Measurements from ENCODE around the gene KCNG1. TPM values are rescaled to one million over a fixed set of nuclear protein-coding genes. Genes with fewer than 3 reads are reported as not detected.
A peak's percentile ranks its signal among the peaks of the same experiment; 100 is the strongest.

KCNG1 gene
- polyA plus RNA-seq, 4 donors: 1.3 to 29.1 (median 1.6) TPM

DNA sequence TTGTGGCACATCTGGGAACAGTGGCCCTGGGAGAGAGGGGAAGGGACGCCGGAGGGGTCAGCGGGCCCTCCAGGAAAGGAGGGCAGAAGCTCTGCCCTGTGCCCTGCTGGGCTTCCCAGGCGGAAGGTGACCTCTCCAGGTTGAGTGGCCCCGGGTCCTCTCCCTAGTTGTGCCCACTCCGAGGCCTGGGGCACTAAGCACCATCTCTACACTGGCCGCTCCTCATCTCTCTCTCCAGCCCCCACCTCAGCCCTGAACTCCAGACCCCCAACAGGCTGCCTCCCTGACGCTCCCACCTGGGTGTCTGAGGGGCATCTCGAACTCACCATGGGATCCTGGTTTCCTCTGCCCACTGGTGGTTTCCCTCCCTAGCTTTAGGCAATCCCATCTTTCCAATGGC, 18.1 kb downstream of the KCNG1 start:
- DNase-seq (no peak), FAIRE-seq (no peak)
- no peak overlapping the region for H3K4me3 ChIP-seq (ENCODE audit: low read depth in 1 of 3, low read length in 3 of 3)
- H3K36me3 ChIP-seq (ENCODE audit: control insufficient read depth in 3 of 3, insufficient read depth in 2 of 3, low read depth in 1 of 3, low read length in 3 of 3): peaks cover 0 to 40% (median 0%) of the 10 kb centered on the region in 3 donors
- H3K4me1 ChIP-seq (ENCODE audit: control insufficient read depth in 3 of 3, insufficient read depth in 2 of 3, low read depth in 1 of 3, low read length in 2 of 3): peaks cover 0 to 14% (median 0%) of the 10 kb centered on the region in 3 donors
- peaks cover 0 to 5% (median 2%) of the 10 kb centered on the region in 3 donors for H3K27me3 ChIP-seq (ENCODE audit: control insufficient read depth in 3 of 3, insufficient read depth in 3 of 3, low read length in 3 of 3)
- no peak overlapping the region for H3K27ac ChIP-seq (ENCODE audit: low read depth in 1 of 3, low read length in 2 of 3)
- H3K9me3 ChIP-seq (ENCODE audit: control insufficient read depth in 2 of 2, insufficient read depth in 1 of 2, low read depth in 1 of 2, low read length in 1 of 2): no peaks in the 10 kb centered on the region
- 83 to 96% (median 89%) methylated on average over 6 to 9 of the region's 9 CpGs for WGBS, 3 donors

DNA sequence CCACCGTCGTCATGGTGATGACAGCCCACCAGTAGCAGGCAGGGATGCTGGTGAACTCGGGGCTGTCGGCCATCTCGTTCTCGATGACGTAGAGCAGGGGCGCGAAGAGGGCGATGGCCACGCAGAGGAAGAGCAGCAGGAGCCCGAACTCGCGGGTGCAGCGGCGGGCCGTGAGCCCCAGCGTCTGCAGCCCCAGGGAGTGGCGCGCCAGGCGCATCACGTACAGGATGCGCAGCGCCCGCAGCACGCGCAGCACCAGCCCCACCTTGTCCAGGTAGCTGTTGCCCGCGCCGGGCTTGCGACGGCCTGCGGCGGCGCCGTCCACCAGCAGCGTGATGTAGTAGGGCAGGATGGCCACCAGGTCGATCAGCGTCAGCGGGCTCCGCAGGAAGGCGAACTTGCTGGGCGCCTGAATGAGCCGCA, 18.6 kb downstream of the KCNG1 start:
- Histone ChIP-seq H3K36me3 (ENCODE audit: control insufficient read depth in 3 of 3, insufficient read depth in 2 of 3, low read depth in 1 of 3, low read length in 3 of 3) (peaks cover 0 to 37% (median 0%) of the 10 kb centered on the region in 3 donors), H3K4me3 (ENCODE audit: low read depth in 1 of 3, low read length in 3 of 3) (no peak overlapping the region), H3K27me3 (ENCODE audit: control insufficient read depth in 3 of 3, insufficient read depth in 3 of 3, low read length in 3 of 3) (peaks cover 0 to 5% (median 2%) of the 10 kb centered on the region in 3 donors), H3K27ac (ENCODE audit: low read depth in 1 of 3, low read length in 2 of 3) (no peak overlapping the region), H3K4me1 (ENCODE audit: control insufficient read depth in 3 of 3, insufficient read depth in 2 of 3, low read depth in 1 of 3, low read length in 2 of 3) (peaks cover 0 to 14% (median 0%) of the 10 kb centered on the region in 3 donors), H3K9me3 (ENCODE audit: control insufficient read depth in 2 of 2, insufficient read depth in 1 of 2, low read depth in 1 of 2, low read length in 1 of 2) (no peaks in the 10 kb centered on the region)
- WGBS, 3 donors: 94 to 95% (median 94%) methylated on average over 37 to 44 of the region's 44 CpGs
- no peak for FAIRE-seq
- DNase-seq: no peak

DNA sequence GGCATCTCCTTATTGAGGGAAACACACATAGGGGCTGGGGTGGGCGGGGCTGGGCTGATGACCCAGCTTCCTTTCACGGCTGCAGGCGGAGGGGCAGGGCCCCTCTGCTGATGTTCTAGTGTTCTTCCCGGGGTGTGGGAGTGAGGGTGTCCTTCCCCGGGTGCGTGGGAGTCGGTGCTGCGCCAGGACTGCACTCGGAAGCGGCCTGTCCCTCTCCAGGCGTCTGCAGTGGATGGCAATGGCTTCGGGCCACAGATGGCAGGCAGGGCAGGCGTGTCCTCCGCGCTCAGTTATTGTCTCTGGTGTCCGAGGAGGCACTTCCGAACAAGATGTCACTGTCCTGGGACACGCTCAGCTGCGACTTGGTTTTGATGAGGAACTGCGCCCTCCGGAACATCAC, 19.2 kb downstream of the KCNG1 start:
- WGBS, 3 donors: 78 to 81% (median 79%) methylated on average over 21 of the region's 21 CpGs
- H3K9me3 ChIP-seq (ENCODE audit: control insufficient read depth in 2 of 2, insufficient read depth in 1 of 2, low read depth in 1 of 2, low read length in 1 of 2): no peaks in the 10 kb centered on the region
- peaks cover 0 to 35% (median 0%) of the 10 kb centered on the region in 3 donors for H3K36me3 ChIP-seq (ENCODE audit: control insufficient read depth in 3 of 3, insufficient read depth in 2 of 3, low read depth in 1 of 3, low read length in 3 of 3)
- peaks cover 0 to 8% (median 0%) of the 10 kb centered on the region in 3 donors for H3K4me1 ChIP-seq (ENCODE audit: control insufficient read depth in 3 of 3, insufficient read depth in 2 of 3, low read depth in 1 of 3, low read length in 2 of 3)
- FAIRE-seq (no peak), DNase-seq (no peak)
- no peak overlapping the region for H3K27ac ChIP-seq (ENCODE audit: low read depth in 1 of 3, low read length in 2 of 3)
- peaks cover 0 to 5% (median 2%) of the 10 kb centered on the region in 3 donors for H3K27me3 ChIP-seq (ENCODE audit: control insufficient read depth in 3 of 3, insufficient read depth in 3 of 3, low read length in 3 of 3)
- H3K4me3 ChIP-seq (ENCODE audit: low read depth in 1 of 3, low read length in 3 of 3): no peak overlapping the region

DNA sequence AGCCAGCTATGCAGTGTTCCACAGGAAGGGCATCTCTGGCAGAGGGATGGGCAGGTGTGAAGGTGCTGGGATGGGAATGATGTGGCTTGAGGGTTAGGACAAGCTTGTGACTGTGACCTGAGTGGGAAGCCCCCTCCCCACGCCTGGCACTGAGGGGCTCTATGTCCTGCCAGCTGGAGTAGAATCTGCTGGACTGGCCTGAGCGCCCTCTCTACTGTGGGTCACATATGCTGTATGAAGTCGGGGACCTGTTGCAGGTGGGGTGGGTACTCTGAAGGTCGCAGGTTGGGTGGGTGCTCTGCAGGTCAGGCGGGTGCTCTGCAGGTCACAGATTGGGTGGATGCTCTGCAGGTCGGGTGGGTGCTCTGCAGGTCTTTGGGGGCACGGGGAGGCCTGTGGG, 20.3 kb downstream of the KCNG1 start:
- Histone ChIP-seq H3K4me3 (ENCODE audit: low read depth in 1 of 3, low read length in 3 of 3) (no peak overlapping the region), H3K27ac (ENCODE audit: low read depth in 1 of 3, low read length in 2 of 3) (no peak overlapping the region), H3K4me1 (ENCODE audit: control insufficient read depth in 3 of 3, insufficient read depth in 2 of 3, low read depth in 1 of 3, low read length in 2 of 3) (peaks cover 0 to 1% (median 0%) of the 10 kb centered on the region in 3 donors), H3K36me3 (ENCODE audit: control insufficient read depth in 3 of 3, insufficient read depth in 2 of 3, low read depth in 1 of 3, low read length in 3 of 3) (peaks cover 0 to 35% (median 0%) of the 10 kb centered on the region in 3 donors), H3K27me3 (ENCODE audit: control insufficient read depth in 3 of 3, insufficient read depth in 3 of 3, low read length in 3 of 3) (peaks cover 0 to 5% (median 2%) of the 10 kb centered on the region in 3 donors), H3K9me3 (ENCODE audit: control insufficient read depth in 2 of 2, insufficient read depth in 1 of 2, low read depth in 1 of 2, low read length in 1 of 2) (no peaks in the 10 kb centered on the region)
- 56 to 77% (median 57%) methylated on average over 7 of the region's 7 CpGs for WGBS, 3 donors
- FAIRE-seq (no peak), DNase-seq (no peak)

DNA sequence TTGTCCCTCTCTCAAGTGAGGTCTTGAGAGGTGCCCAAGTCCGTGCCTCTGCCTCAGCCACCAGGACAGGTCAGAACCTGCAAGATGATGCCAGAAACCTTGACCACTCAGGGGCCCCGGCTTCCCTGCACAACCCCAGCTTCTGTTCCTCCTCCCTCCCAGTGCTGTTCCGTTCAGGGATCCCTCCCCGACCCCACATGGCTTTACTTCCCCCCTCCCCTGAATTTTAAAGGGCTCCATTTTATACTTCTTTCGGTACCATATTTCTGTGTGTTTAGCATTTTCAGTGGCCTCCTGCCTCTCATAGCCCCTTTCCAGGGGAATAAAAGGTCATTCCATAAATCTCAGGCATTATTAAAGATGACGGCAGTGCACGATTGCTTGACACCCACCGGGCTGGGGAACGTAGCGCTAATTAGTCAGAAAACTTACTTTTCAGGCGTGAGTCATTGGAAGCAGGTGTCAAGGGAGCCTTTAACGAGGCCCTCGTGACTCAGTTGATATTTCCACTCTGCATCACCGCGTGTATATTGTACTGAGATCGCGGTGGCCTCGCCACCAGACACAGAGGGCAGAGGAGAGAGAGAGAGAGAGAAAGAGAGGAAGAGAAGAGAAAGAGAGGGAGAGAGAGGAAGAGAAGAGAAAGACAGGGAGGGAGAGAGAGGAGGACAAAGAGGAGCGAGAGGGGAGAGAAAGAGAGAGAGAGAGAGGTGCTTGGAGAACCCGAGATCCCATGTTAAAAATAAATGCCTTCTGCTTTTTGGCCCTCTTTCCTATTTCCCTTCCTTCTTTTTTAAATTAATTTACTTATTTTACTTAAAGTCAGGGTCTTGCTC, 21.3 kb downstream of the KCNG1 start:
- peaks cover 0 to 10% (median 0%) of the 10 kb centered on the region in 3 donors for H3K4me1 ChIP-seq (ENCODE audit: control insufficient read depth in 3 of 3, insufficient read depth in 2 of 3, low read depth in 1 of 3, low read length in 2 of 3)
- peaks cover 0 to 10% (median 2%) of the 10 kb centered on the region in 3 donors for H3K27me3 ChIP-seq (ENCODE audit: control insufficient read depth in 3 of 3, insufficient read depth in 3 of 3, low read length in 3 of 3)
- no peak overlapping the region for H3K27ac ChIP-seq (ENCODE audit: low read depth in 1 of 3, low read length in 2 of 3)
- no peak for FAIRE-seq
- 73 to 79% (median 77%) methylated on average over 20 of the region's 20 CpGs for WGBS, 3 donors
- no peaks in the 10 kb centered on the region for H3K9me3 ChIP-seq (ENCODE audit: control insufficient read depth in 2 of 2, insufficient read depth in 1 of 2, low read depth in 1 of 2, low read length in 1 of 2)
- no peak overlapping the region for H3K4me3 ChIP-seq (ENCODE audit: low read depth in 1 of 3, low read length in 3 of 3)
- H3K36me3 ChIP-seq (ENCODE audit: control insufficient read depth in 3 of 3, insufficient read depth in 2 of 3, low read depth in 1 of 3, low read length in 3 of 3): peaks cover 0 to 31% (median 0%) of the 10 kb centered on the region in 3 donors
- DNase-seq: no peak

DNA sequence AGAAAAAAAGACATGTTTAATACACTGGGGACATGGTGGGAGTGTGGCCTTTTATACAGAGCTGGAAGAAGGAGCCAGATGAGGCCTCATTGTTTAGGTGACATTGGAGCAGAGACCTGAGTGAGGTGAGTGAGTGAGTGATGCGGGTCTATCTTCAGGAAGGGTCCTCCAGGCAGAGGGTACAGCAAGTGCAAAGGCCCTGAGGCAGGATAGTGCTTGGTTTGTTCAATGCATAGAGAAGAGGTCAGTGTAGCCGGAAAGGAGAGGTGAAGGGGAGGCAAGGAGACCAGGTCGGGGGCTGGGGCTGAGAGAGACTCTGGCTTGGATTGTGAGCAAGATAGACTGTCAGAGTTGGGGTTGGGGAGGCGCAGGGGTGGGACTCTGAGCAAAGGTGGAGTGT, 23.6 kb downstream of the KCNG1 start:
- H3K4me3 ChIP-seq (ENCODE audit: low read depth in 1 of 3, low read length in 3 of 3): no peak overlapping the region
- 85 to 91% (median 89%) methylated on average over 4 of the region's 4 CpGs for WGBS, 3 donors
- DNase-seq (no peak), FAIRE-seq (no peak)
- H3K36me3 ChIP-seq (ENCODE audit: control insufficient read depth in 3 of 3, insufficient read depth in 2 of 3, low read depth in 1 of 3, low read length in 3 of 3): peaks cover 0 to 18% (median 0%) of the 10 kb centered on the region in 3 donors
- peaks cover 0 to 12% (median 0%) of the 10 kb centered on the region in 3 donors for H3K4me1 ChIP-seq (ENCODE audit: control insufficient read depth in 3 of 3, insufficient read depth in 2 of 3, low read depth in 1 of 3, low read length in 2 of 3)
- no peak overlapping the region for H3K27ac ChIP-seq (ENCODE audit: low read depth in 1 of 3, low read length in 2 of 3)
- H3K9me3 ChIP-seq (ENCODE audit: control insufficient read depth in 2 of 2, insufficient read depth in 1 of 2, low read depth in 1 of 2, low read length in 1 of 2): no peaks in the 10 kb centered on the region
- H3K27me3 ChIP-seq (ENCODE audit: control insufficient read depth in 3 of 3, insufficient read depth in 3 of 3, low read length in 3 of 3): peaks cover 0 to 17% (median 2%) of the 10 kb centered on the region in 3 donors

DNA sequence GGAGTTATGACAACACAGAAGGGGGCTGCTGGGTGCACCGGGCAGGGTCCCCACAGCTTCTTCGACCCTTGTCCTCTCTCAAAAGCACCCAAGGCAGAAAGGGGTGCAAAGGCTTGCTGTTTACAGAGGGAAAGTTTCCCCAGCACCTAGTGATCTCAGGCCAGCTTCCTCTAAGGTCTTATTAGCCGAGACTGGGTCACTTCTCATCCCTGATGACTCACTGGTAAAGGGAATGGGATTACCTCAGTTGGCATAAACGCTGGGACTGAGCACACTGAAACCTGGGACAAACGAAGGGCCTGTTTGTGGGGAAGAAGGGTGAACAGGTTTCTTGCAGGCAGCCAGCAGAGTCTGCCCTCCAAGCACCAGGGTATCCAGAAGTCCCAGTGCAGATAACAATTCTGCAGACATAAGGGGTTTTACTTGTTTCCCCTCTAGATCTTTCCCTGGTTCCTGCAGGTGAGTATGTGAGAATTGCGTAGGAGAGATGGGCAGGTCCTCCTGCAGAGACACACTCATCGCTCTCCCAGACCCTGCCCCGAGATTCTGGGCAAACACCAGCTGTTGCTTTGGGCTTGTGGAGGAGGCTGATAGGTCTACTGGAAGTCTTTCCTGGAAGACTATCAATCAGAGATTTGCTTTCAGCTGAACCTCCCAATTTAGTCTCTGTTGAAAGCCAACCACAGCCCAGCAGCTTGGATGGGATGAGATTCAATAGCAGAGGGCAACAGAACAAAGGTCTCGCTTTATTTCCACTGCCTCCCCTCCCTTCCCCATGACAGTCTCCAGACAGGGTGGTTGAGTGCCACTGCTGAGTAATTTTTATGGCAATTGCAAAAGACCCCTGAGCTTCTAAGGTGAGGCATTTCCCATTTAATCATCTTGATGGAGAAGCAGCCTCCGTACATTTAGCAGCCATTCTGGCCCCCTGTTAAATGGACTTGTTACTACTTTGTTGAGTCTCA, 25.7 kb downstream of the KCNG1 start:
- peaks cover 0 to 13% (median 0%) of the 10 kb centered on the region in 3 donors for H3K27me3 ChIP-seq (ENCODE audit: control insufficient read depth in 3 of 3, insufficient read depth in 3 of 3, low read length in 3 of 3)
- 22 to 44% (median 33%) methylated on average over 10 of the region's 10 CpGs for WGBS, 3 donors
- H3K9me3 ChIP-seq (ENCODE audit: control insufficient read depth in 2 of 2, insufficient read depth in 1 of 2, low read depth in 1 of 2, low read length in 1 of 2): peaks cover 0 to 5% of the 10 kb centered on the region in 2 donors
- peak overlapping the region in 1 of 3 donors; percentile 35 for H3K27ac ChIP-seq (ENCODE audit: low read depth in 1 of 3, low read length in 2 of 3)
- DNase-seq (peak in 1 of 2 donors; percentile 51), FAIRE-seq (no peak)
- H3K36me3 ChIP-seq (ENCODE audit: control insufficient read depth in 3 of 3, insufficient read depth in 2 of 3, low read depth in 1 of 3, low read length in 3 of 3): peaks cover 0 to 3% (median 0%) of the 10 kb centered on the region in 3 donors
- no peak overlapping the region for H3K4me3 ChIP-seq (ENCODE audit: low read depth in 1 of 3, low read length in 3 of 3)
- H3K4me1 ChIP-seq (ENCODE audit: control insufficient read depth in 3 of 3, insufficient read depth in 2 of 3, low read depth in 1 of 3, low read length in 2 of 3): peaks cover 0 to 18% (median 0%) of the 10 kb centered on the region in 3 donors

DNA sequence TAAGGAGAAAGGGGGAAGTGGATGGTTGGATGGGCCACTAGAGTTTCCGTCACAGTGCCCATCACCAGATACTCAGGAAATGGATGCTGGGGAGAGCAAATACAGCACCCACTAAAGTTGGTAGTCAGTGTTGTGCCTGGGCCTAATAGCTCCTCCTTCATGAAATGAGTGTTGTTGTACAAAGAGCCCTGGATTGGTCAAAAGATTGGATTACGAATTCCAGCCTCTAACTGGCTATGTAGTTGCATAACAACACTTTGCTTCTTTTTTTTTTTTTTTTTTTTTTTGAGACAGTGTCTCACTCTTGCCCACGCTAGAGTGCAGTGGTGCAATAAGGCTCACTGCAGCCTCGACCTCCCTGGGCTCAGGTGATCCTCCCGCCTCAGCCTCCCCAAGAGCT, 27.4 kb downstream of the KCNG1 start:
- Histone ChIP-seq H3K4me3 (ENCODE audit: low read depth in 1 of 3, low read length in 3 of 3) (no peak overlapping the region), H3K27me3 (ENCODE audit: control insufficient read depth in 3 of 3, insufficient read depth in 3 of 3, low read length in 3 of 3) (peaks cover 0 to 13% (median 2%) of the 10 kb centered on the region in 3 donors), H3K4me1 (ENCODE audit: control insufficient read depth in 3 of 3, insufficient read depth in 2 of 3, low read depth in 1 of 3, low read length in 2 of 3) (peaks cover 0 to 20% (median 0%) of the 10 kb centered on the region in 3 donors), H3K36me3 (ENCODE audit: control insufficient read depth in 3 of 3, insufficient read depth in 2 of 3, low read depth in 1 of 3, low read length in 3 of 3) (no peaks in the 10 kb centered on the region), H3K27ac (ENCODE audit: low read depth in 1 of 3, low read length in 2 of 3) (no peak overlapping the region), H3K9me3 (ENCODE audit: control insufficient read depth in 2 of 2, insufficient read depth in 1 of 2, low read depth in 1 of 2, low read length in 1 of 2) (peaks cover 0 to 5% of the 10 kb centered on the region in 2 donors)
- DNase-seq: no peak
- 76 to 88% (median 80%) methylated on average over 5 of the region's 5 CpGs for WGBS, 3 donors
- no peak for FAIRE-seq
